ENCODE data around the gene CSKMT. TPM values are rescaled to one million over a fixed set of nuclear protein-coding genes. Genes with fewer than 3 reads are reported as not detected.

Gene CSKMT
- total RNA-seq, 1 experiment from 2014 or later = 38.1 TPM

- no peak for DNase-seq
- Histone ChIP-seq H3K4me3 (ENCODE audit: insufficient read depth, low read depth, low read length) (no peak overlapping the region), H3K36me3 (replicated peaks; ENCODE audit: control insufficient read depth, insufficient read depth, low read length) (peaks cover 43% of the 10 kb centered on the region), H3K27me3 (ENCODE audit: control insufficient read depth, insufficient read depth, low read length) (no peaks in the 10 kb centered on the region)
Measured at GRCh38 chr11:62712861-62713260, 47.7 kb downstream of the CSKMT start.

DNA sequence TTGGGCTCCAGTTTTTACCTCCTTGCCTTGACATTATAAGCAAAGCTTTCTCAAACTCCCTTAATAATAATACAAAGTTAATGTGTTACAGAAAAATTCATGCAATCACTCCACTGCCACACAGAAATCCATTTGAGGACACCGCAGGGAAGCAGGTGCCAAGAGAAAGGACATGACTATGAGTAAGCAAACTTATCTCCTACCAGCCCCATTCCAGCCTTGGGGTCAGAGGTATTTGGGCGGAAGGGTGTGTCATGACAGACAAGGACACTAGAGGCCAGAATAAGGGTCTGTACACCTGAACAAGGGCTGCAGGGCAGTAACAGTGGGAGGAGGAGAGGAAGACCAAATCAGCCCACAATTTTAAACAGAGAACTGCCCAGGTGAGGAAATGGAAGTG is 48.2 kb downstream of the CSKMT start:
- peak; percentile 26 for DNase-seq
- peaks cover 44% of the 10 kb centered on the region for H3K36me3 ChIP-seq (replicated peaks; ENCODE audit: control insufficient read depth, insufficient read depth, low read length)
- H3K4me3 ChIP-seq (ENCODE audit: insufficient read depth, low read depth, low read length) = no peak overlapping the region
- no peaks in the 10 kb centered on the region for H3K27me3 ChIP-seq (ENCODE audit: control insufficient read depth, insufficient read depth, low read length)

GRCh38 chr11:62715150-62716130 is 50.3 kb downstream of the CSKMT start:
- peak; percentile 70 for DNase-seq
- no peaks in the 10 kb centered on the region for H3K27me3 ChIP-seq (ENCODE audit: control insufficient read depth, insufficient read depth, low read length)
- H3K36me3 ChIP-seq (replicated peaks; ENCODE audit: control insufficient read depth, insufficient read depth, low read length) = peaks cover 60% of the 10 kb centered on the region
- no peak overlapping the region for H3K4me3 ChIP-seq (ENCODE audit: insufficient read depth, low read depth, low read length)

- DNase-seq = no peak
- Histone ChIP-seq H3K27me3 (ENCODE audit: control insufficient read depth, insufficient read depth, low read length) (no peaks in the 10 kb centered on the region), H3K36me3 (replicated peaks; ENCODE audit: control insufficient read depth, insufficient read depth, low read length) (peaks cover 65% of the 10 kb centered on the region), H3K4me3 (ENCODE audit: insufficient read depth, low read depth, low read length) (no peak overlapping the region)
Measured at GRCh38 chr11:62716206-62716605, 51.1 kb downstream of the CSKMT start.

GRCh38 chr11:62716816-62717215 is 51.7 kb downstream of the CSKMT start:
- Histone ChIP-seq H3K36me3 (replicated peaks; ENCODE audit: control insufficient read depth, insufficient read depth, low read length) (peaks cover 70% of the 10 kb centered on the region), H3K27me3 (ENCODE audit: control insufficient read depth, insufficient read depth, low read length) (no peaks in the 10 kb centered on the region), H3K4me3 (ENCODE audit: insufficient read depth, low read depth, low read length) (no peak overlapping the region)
- no peak for DNase-seq

Other genes with a start within 250 kb of the CSKMT start
- not detected in 2 replicates for gene SCGB1A1, start 246.3 kb upstream of the CSKMT start, total RNA-seq (2014; rRNA removed; shearing (Covaris generic))
- gene AHNAK, start 118.5 kb upstream of the CSKMT start, total RNA-seq (2014; rRNA removed; shearing (Covaris generic)) = 8.3 and 11.2 TPM in 2 replicates
- gene EEF1G, start 91.4 kb upstream of the CSKMT start, total RNA-seq (2014; rRNA removed; shearing (Covaris generic)) = 1,781 and 1,948 TPM in 2 replicates
- 25.8 and 29.4 TPM in 2 replicates for gene TUT1, start 73.8 kb upstream of the CSKMT start, total RNA-seq (2014; rRNA removed; shearing (Covaris generic))
- 151 and 166 TPM in 2 replicates for gene MTA2, start 63.4 kb upstream of the CSKMT start, total RNA-seq (2014; rRNA removed; shearing (Covaris generic))
- gene EML3, start 52.5 kb upstream of the CSKMT start, total RNA-seq (2014; rRNA removed; shearing (Covaris generic)) = 28.0 and 29.3 TPM in 2 replicates
- gene ROM1, start 52.1 kb upstream of the CSKMT start, total RNA-seq (2014; rRNA removed; shearing (Covaris generic)) = 1.1 and 2.5 TPM in 2 replicates
- gene B3GAT3, start 43.3 kb upstream of the CSKMT start, total RNA-seq (2014; rRNA removed; shearing (Covaris generic)) = 49.9 and 58.3 TPM in 2 replicates
- 173 and 181 TPM in 2 replicates for gene GANAB, start 18.7 kb upstream of the CSKMT start, total RNA-seq (2014; rRNA removed; shearing (Covaris generic))
- 19.5 and 26.1 TPM in 2 replicates for gene INTS5, start 12.0 kb upstream of the CSKMT start, total RNA-seq (2014; rRNA removed; shearing (Covaris generic))
- 107 and 136 TPM in 2 replicates for gene C11orf98, start 102 bp upstream of the CSKMT start, total RNA-seq (2014; rRNA removed; shearing (Covaris generic))
- 19.0 and 22.4 TPM in 2 replicates for gene UQCC3, start 6.4 kb downstream of the CSKMT start, total RNA-seq (2014; rRNA removed; shearing (Covaris generic))
- 2.7 and 4.5 TPM in 2 replicates for gene LBHD1, start 7.0 kb downstream of the CSKMT start, total RNA-seq (2014; rRNA removed; shearing (Covaris generic))
- gene UBXN1, start 13.8 kb downstream of the CSKMT start, total RNA-seq (2014; rRNA removed; shearing (Covaris generic)) = 79.2 and 81.2 TPM in 2 replicates
- 0.14 and 0.30 TPM in 2 replicates for gene LRRN4CL, start 24.2 kb downstream of the CSKMT start, total RNA-seq (2014; rRNA removed; shearing (Covaris generic))
- gene BSCL2, start 42.1 kb downstream of the CSKMT start, total RNA-seq (2014; rRNA removed; shearing (Covaris generic)) = 169 and 200 TPM in 2 replicates
- 0.33 and 3.1 TPM in 2 replicates for gene GNG3, start 42.4 kb downstream of the CSKMT start, total RNA-seq (2014; rRNA removed; shearing (Covaris generic))
- gene HNRNPUL2, start 62.1 kb downstream of the CSKMT start, total RNA-seq (2014; rRNA removed; shearing (Covaris generic)) = 7.3 and 10.1 TPM in 2 replicates
- 45.1 and 63.1 TPM in 2 replicates for gene TTC9C, start 63.2 kb downstream of the CSKMT start, total RNA-seq (2014; rRNA removed; shearing (Covaris generic))
- 26.8 and 42.0 TPM in 2 replicates for gene ZBTB3, start 88.8 kb downstream of the CSKMT start, total RNA-seq (2014; rRNA removed; shearing (Covaris generic))
- 155 and 172 TPM in 2 replicates for gene POLR2G, start 96.3 kb downstream of the CSKMT start, total RNA-seq (2014; rRNA removed; shearing (Covaris generic))
- 32.1 and 42.9 TPM in 2 replicates for gene TAF6L, start 106.1 kb downstream of the CSKMT start, total RNA-seq (2014; rRNA removed; shearing (Covaris generic))
- gene TMEM179B, start 122.1 kb downstream of the CSKMT start, total RNA-seq (2014; rRNA removed; shearing (Covaris generic)) = 50.1 and 55.2 TPM in 2 replicates
- 30.2 and 42.1 TPM in 2 replicates for gene TMEM223, start 126.7 kb downstream of the CSKMT start, total RNA-seq (2014; rRNA removed; shearing (Covaris generic))
- gene NXF1, start 140.1 kb downstream of the CSKMT start, total RNA-seq (2014; rRNA removed; shearing (Covaris generic)) = 19.1 and 19.3 TPM in 2 replicates
- 24.0 and 29.0 TPM in 2 replicates for gene STX5, start 166.7 kb downstream of the CSKMT start, total RNA-seq (2014; rRNA removed; shearing (Covaris generic))
- gene TEX54, start 167.5 kb downstream of the CSKMT start, total RNA-seq (2014; rRNA removed; shearing (Covaris generic)) = not detected in 2 replicates
- gene WDR74, start 174.3 kb downstream of the CSKMT start, total RNA-seq (2014; rRNA removed; shearing (Covaris generic)) = 153 and 160 TPM in 2 replicates
- gene SLC3A2, start 215.6 kb downstream of the CSKMT start, total RNA-seq (2014; rRNA removed; shearing (Covaris generic)) = 271 and 340 TPM in 2 replicates

Measured in H7 (cell line).